Measurements from ENCODE around the gene GRAMD1B.

The GRAMD1B gene

DNA sequence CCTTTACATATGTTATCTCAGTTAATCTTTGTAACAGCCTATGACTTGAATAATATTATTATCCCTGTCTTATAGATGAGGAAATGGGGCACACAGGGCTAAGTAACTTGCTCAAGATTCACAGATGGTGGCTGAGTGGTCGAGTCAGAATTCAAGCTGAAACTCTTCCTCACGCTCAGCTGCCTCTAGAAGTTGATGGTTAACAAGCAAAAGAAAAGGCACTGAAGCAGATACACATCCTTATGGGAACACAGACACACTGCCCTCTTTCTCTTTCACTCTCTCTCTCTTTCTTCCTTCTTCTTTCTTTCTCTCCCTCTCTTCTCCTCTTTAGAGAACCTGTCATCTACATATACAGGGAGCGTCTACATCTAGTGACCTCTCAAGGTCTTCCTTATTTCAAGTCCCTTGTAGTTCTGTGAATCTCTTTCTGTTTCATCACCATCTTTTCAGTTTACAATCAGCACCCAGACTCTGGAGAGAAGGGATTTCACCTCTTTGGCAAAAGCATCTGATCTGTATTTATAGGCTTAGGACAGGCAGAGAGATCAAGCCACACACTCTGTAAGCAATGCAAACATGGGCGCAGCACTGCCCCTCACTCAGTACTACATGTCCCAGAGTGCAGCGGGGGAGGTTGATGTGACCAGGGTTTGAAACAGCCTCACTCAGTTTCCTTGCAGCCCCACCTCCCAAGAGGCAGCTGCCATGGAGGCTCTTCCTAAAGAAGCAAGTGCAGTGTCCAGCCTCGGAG lies 75.7 kb downstream of the GRAMD1B start:
- no peak overlapping the region for H3K4me2 ChIP-seq (ENCODE audit: insufficient read depth, low read length)

DNA sequence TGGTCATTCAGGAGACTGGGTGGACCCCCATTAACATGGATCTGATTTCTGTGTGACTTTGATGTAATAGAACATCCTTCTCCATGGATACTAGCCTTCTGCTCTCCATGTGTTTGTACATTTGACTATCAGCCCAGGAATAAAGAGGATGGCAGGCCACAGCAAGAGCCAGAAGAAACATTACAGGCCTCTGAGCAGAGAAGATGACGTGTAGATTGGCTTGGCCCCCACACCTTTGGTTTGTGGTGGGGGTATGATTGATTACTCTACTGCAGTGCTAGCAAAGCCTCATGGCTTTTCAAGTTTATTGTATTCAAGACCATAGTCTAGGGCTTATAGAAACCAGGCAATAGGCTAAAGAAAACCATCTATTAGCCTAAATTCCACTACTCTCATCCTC lies 77.0 kb downstream of the GRAMD1B start:
- Histone ChIP-seq H3K4me1 (ENCODE audit: insufficient read depth, low read length) (peaks cover 6% of the 10 kb centered on the region), H3K27ac (ENCODE audit: low read length) (no peak overlapping the region), H3K79me2 (ENCODE audit: insufficient read depth, low read length) (no peaks in the 10 kb centered on the region), H3K9ac (ENCODE audit: low read depth, low read length) (no peak overlapping the region), H3K4me2 (ENCODE audit: insufficient read depth, low read length) (no peak overlapping the region), H3K36me3 (ENCODE audit: insufficient read depth, low read length) (no peaks in the 10 kb centered on the region), H2AFZ (ENCODE audit: low read depth, low read length) (no peak overlapping the region), H3K27me3 (ENCODE audit: insufficient read depth, low read length, poor library complexity) (no peaks in the 10 kb centered on the region), H4K20me1 (ENCODE audit: insufficient read depth, low read length) (peaks cover 24% of the 10 kb centered on the region), H3K4me3 (ENCODE audit: low read depth in 1 of 2, low read length in 2 of 2) (no peak overlapping the region), H3K9me3 (ENCODE audit: insufficient read depth, low read length, severe bottlenecking) (no peaks in the 10 kb centered on the region)
- TF ChIP-seq EZH2 (IDR thresholded peaks at IDR 0.05; ENCODE audit: borderline replicate concordance, low read depth, low read length, severe bottlenecking) = no peak
- DNase-seq (no peak), ATAC-seq (ENCODE audit: insufficient read depth, low read depth) (no peak)

More for the DNA sequence above, 75.7 kb downstream of the GRAMD1B start:
- H3K9ac ChIP-seq (ENCODE audit: low read depth, low read length) = no peak overlapping the region
- no peaks in the 10 kb centered on the region for H3K79me2 ChIP-seq (ENCODE audit: insufficient read depth, low read length)
- H3K36me3 ChIP-seq (ENCODE audit: insufficient read depth, low read length) = no peaks in the 10 kb centered on the region
- no peaks in the 10 kb centered on the region for H3K27me3 ChIP-seq (ENCODE audit: insufficient read depth, low read length, poor library complexity)
- TF ChIP-seq EZH2 (IDR thresholded peaks at IDR 0.05; ENCODE audit: borderline replicate concordance, low read depth, low read length, severe bottlenecking) = no peak
- TF ChIP-seq, protein P1, sequence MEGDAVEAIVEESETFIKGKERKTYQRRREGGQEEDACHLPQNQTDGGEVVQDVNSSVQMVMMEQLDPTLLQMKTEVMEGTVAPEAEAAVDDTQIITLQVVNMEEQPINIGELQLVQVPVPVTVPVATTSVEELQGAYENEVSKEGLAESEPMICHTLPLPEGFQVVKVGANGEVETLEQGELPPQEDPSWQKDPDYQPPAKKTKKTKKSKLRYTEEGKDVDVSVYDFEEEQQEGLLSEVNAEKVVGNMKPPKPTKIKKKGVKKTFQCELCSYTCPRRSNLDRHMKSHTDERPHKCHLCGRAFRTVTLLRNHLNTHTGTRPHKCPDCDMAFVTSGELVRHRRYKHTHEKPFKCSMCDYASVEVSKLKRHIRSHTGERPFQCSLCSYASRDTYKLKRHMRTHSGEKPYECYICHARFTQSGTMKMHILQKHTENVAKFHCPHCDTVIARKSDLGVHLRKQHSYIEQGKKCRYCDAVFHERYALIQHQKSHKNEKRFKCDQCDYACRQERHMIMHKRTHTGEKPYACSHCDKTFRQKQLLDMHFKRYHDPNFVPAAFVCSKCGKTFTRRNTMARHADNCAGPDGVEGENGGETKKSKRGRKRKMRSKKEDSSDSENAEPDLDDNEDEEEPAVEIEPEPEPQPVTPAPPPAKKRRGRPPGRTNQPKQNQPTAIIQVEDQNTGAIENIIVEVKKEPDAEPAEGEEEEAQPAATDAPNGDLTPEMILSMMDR (IDR thresholded peaks at IDR 0.05; ENCODE audit: borderline replicate concordance, extremely low read depth, low read length, poor library complexity, severe bottlenecking) = no peak
- peaks cover 14% of the 10 kb centered on the region; the same call in 1 of the 2 replicates for H4K20me1 ChIP-seq (ENCODE audit: insufficient read depth, low read length)
- H2AFZ ChIP-seq (ENCODE audit: low read depth, low read length) = no peak overlapping the region
- no peak for ATAC-seq (ENCODE audit: insufficient read depth, low read depth)
- DNase-seq = no peak
- no peak overlapping the region for H3K27ac ChIP-seq (ENCODE audit: low read length)
- peaks cover 1% of the 10 kb centered on the region for H3K4me1 ChIP-seq (ENCODE audit: insufficient read depth, low read length)
- H3K9me3 ChIP-seq (ENCODE audit: insufficient read depth, low read length, severe bottlenecking) = no peaks in the 10 kb centered on the region
- no peak overlapping the region for H3K4me3 ChIP-seq (ENCODE audit: low read depth in 1 of 2, low read length in 2 of 2)

GRCh38 chr11:123509737-123510578 lies 79.9 kb downstream of the GRAMD1B start:
- TF ChIP-seq EZH2 (IDR thresholded peaks at IDR 0.05; ENCODE audit: borderline replicate concordance, low read depth, low read length, severe bottlenecking) = no peak
- TF ChIP-seq, protein P1 (IDR thresholded peaks at IDR 0.05; ENCODE audit: borderline replicate concordance, extremely low read depth, low read length, poor library complexity, severe bottlenecking) = no peak
- no peaks in the 10 kb centered on the region for H3K79me2 ChIP-seq (ENCODE audit: insufficient read depth, low read length)
- DNase-seq (no peak), ATAC-seq (ENCODE audit: insufficient read depth, low read depth) (no peak)
- no peaks in the 10 kb centered on the region for H3K27me3 ChIP-seq (ENCODE audit: insufficient read depth, low read length, poor library complexity)
- no peaks in the 10 kb centered on the region for H3K9me3 ChIP-seq (ENCODE audit: insufficient read depth, low read length, severe bottlenecking)
- no peak overlapping the region for H2AFZ ChIP-seq (ENCODE audit: low read depth, low read length)
- no peak overlapping the region for H3K4me3 ChIP-seq (ENCODE audit: low read depth in 1 of 2, low read length in 2 of 2)
- peaks cover 6% of the 10 kb centered on the region for H3K4me1 ChIP-seq (ENCODE audit: insufficient read depth, low read length)
- no peak overlapping the region for H3K9ac ChIP-seq (ENCODE audit: low read depth, low read length)
- H4K20me1 ChIP-seq (ENCODE audit: insufficient read depth, low read length) = peaks cover 22% of the 10 kb centered on the region
- no peak overlapping the region for H3K27ac ChIP-seq (ENCODE audit: low read length)
- no peak overlapping the region for H3K4me2 ChIP-seq (ENCODE audit: insufficient read depth, low read length)
- no peaks in the 10 kb centered on the region for H3K36me3 ChIP-seq (ENCODE audit: insufficient read depth, low read length)

DNA sequence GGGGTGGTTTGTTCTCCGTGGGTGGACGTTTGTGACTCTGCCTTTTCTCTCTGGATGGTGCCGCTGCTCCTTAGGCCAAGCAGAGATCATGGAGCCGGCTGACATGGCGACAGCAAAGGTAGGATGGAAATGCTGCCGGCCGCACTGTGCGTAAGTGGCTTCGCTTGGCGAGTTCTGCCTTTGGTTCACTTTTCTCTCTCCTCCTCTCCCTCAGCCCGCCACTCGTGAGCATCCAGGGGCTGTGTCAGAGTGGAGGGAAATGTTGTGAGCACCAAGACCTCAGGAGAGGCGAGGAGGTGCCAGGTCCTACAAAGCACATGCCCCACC lies 80.5 kb downstream of the GRAMD1B start:
- Histone ChIP-seq H3K4me3 (ENCODE audit: low read depth in 1 of 2, low read length in 2 of 2) (no peak overlapping the region), H4K20me1 (ENCODE audit: insufficient read depth, low read length) (peaks cover 22% of the 10 kb centered on the region), H2AFZ (ENCODE audit: low read depth, low read length) (no peak overlapping the region), H3K9ac (ENCODE audit: low read depth, low read length) (no peak overlapping the region), H3K9me3 (ENCODE audit: insufficient read depth, low read length, severe bottlenecking) (no peaks in the 10 kb centered on the region), H3K79me2 (ENCODE audit: insufficient read depth, low read length) (no peaks in the 10 kb centered on the region), H3K27me3 (ENCODE audit: insufficient read depth, low read length, poor library complexity) (no peaks in the 10 kb centered on the region), H3K4me2 (ENCODE audit: insufficient read depth, low read length) (no peak overlapping the region), H3K4me1 (ENCODE audit: insufficient read depth, low read length) (peaks cover 6% of the 10 kb centered on the region), H3K36me3 (ENCODE audit: insufficient read depth, low read length) (no peaks in the 10 kb centered on the region), H3K27ac (ENCODE audit: low read length) (no peak overlapping the region)
- DNase-seq = no peak
- no peak for ATAC-seq (ENCODE audit: insufficient read depth, low read depth)
- TF ChIP-seq, protein P1 (IDR thresholded peaks at IDR 0.05; ENCODE audit: borderline replicate concordance, extremely low read depth, low read length, poor library complexity, severe bottlenecking) = no peak
- no peak for TF ChIP-seq EZH2 (IDR thresholded peaks at IDR 0.05; ENCODE audit: borderline replicate concordance, low read depth, low read length, severe bottlenecking)
